HEK293 (cell line): Measurements from ENCODE around the gene PACRGL.

Experiments used
- CTCF ChIA-PET: fragments of 350-600 bp; formaldehyde crosslinking; extraction: SDS; loops from one replicate; lab custom pipeline; 2021; ENCODE audit warnings: antibody characterized with exemption; lab: Yijun Ruan, JAX
- POLR2A ChIA-PET: fragments of 300-600 bp; formaldehyde crosslinking; extraction: SDS; loops from one replicate; lab custom pipeline; 2020; ENCODE audit warnings: antibody characterized with exemption, inconsistent platforms; lab: Yijun Ruan, JAX
- H3K27ac ChIP-seq: fragments of 200-500 bp; sonication (Bioruptor generic); 2 replicates; pipeline ENCODE4 v1.5.1; 2014; ENCODE audit warnings: low read depth, low read length, control low read depth, inconsistent platforms; ENCODE audit errors: extremely low read depth
- H3K36me3 ChIP-seq, 2 experiments: fragments of 200-500 bp in 1 of 2; sonication (Bioruptor generic) in 1 of 2; 1 replicate in 1 of 2; 2 replicates in 1 of 2; pipeline ENCODE4 v1.5.1; 2014 to 2017; ENCODE audit warnings: inconsistent platforms in 2 of 2, low read length in 2 of 2; ENCODE audit not compliant: control insufficient read depth in 2 of 2, insufficient read depth in 1 of 2
- H3K4me1 ChIP-seq: fragments of 200-500 bp; sonication (Bioruptor generic); 2 replicates; pipeline ENCODE4 v1.5.1; 2014; ENCODE audit warnings: mild to moderate bottlenecking, low read length, inconsistent platforms; ENCODE audit not compliant: control insufficient read depth, insufficient read depth
- H3K4me3 ChIP-seq: 2 replicates; pipeline ENCODE4 v1.5.1; 2011; ENCODE audit warnings: low read depth, mild to moderate bottlenecking, control low read depth, low read length, moderate library complexity
- H3K9me3 ChIP-seq: fragments of 200-500 bp; sonication (Bioruptor generic); 2 replicates; pipeline ENCODE4 v1.5.1; 2014; ENCODE audit warnings: low read depth, low read length, inconsistent platforms; ENCODE audit not compliant: control insufficient read depth, insufficient read depth
- IKZF3 ChIP-seq: fragments of 450-650 bp; IDR thresholded peaks from 2 replicates; pipeline ENCODE4 v1.5.0; 2018; ENCODE audit warnings: missing biosample characterization, mild to moderate bottlenecking, missing genetic modification characterization, moderate library complexity
- ZIC2 ChIP-seq: fragments of 450-650 bp; formaldehyde crosslinking; IDR thresholded peaks from 2 replicates; pipeline ENCODE4 v1.5.1; 2016; ENCODE audit warnings: missing biosample characterization, missing genetic modification characterization
- ZNF10 ChIP-seq: fragments of 450-650 bp; formaldehyde crosslinking; IDR thresholded peaks from 2 replicates; pipeline ENCODE4 v1.5.1; 2017; ENCODE audit warnings: missing biosample characterization, missing genetic modification characterization
- ZNF132 ChIP-seq: fragments of 450-650 bp; formaldehyde crosslinking; IDR thresholded peaks from 2 replicates; pipeline ENCODE4 v1.5.1; 2017; ENCODE audit warnings: missing biosample characterization, missing genetic modification characterization, borderline replicate concordance
- ZNF133 ChIP-seq: fragments of 450-650 bp; formaldehyde crosslinking; IDR thresholded peaks from 2 replicates; pipeline ENCODE4 v1.5.1; 2016; ENCODE audit warnings: missing biosample characterization, missing genetic modification characterization
- ZNF214 ChIP-seq: fragments of 450-650 bp; formaldehyde crosslinking; IDR thresholded peaks from 2 replicates; pipeline ENCODE4 v1.5.1; 2017; ENCODE audit warnings: missing biosample characterization, mild to moderate bottlenecking, missing genetic modification characterization, borderline replicate concordance
- ZNF341 ChIP-seq: fragments of 450-650 bp; formaldehyde crosslinking; IDR thresholded peaks from 2 replicates; pipeline ENCODE4; 2016; ENCODE audit warnings: low read depth, missing biosample characterization, missing genetic modification characterization
- ZNF837 ChIP-seq: fragments of 450-650 bp; formaldehyde crosslinking; IDR thresholded peaks from 2 replicates; pipeline ENCODE4 v1.5.1; 2016; ENCODE audit warnings: missing biosample characterization, missing genetic modification characterization
- ZNF843 ChIP-seq: fragments of 450-650 bp; formaldehyde crosslinking; IDR thresholded peaks from 2 replicates; pipeline ENCODE4 v1.5.1; 2016; ENCODE audit warnings: missing biosample characterization, missing genetic modification characterization
- TF ChIP-seq, protein P1 (sequence below): fragments of 450-650 bp; formaldehyde crosslinking; IDR thresholded peaks from 2 replicates; pipeline ENCODE4 v1.5.1; 2016; ENCODE audit warnings: missing biosample characterization, missing genetic modification characterization
- TF ChIP-seq, protein P2 (sequence below): fragments of 450-650 bp; formaldehyde crosslinking; IDR thresholded peaks from 2 replicates; pipeline ENCODE4 v1.5.1; 2016; ENCODE audit warnings: missing biosample characterization, missing genetic modification characterization, low read depth
- TF ChIP-seq, protein P3 (sequence below): fragments of 450-650 bp; IDR thresholded peaks from 2 replicates; pipeline ENCODE4 v1.5.1; 2018; ENCODE audit warnings: missing biosample characterization, mild to moderate bottlenecking, missing genetic modification characterization
- TF ChIP-seq, protein P4 (sequence below): fragments of 450-650 bp; formaldehyde crosslinking; IDR thresholded peaks from 2 replicates; pipeline ENCODE4 v1.5.1; 2016; ENCODE audit warnings: missing biosample characterization, missing genetic modification characterization
- TF ChIP-seq, protein P5 (sequence below): fragments of 450-650 bp; formaldehyde crosslinking; IDR thresholded peaks from 2 replicates; pipeline ENCODE4 v1.5.1; 2016; ENCODE audit warnings: missing biosample characterization, missing genetic modification characterization
- TF ChIP-seq, protein P6 (sequence below): fragments of 450-650 bp; formaldehyde crosslinking; IDR thresholded peaks from 2 replicates; pipeline ENCODE4 v1.5.1; 2016; ENCODE audit warnings: missing biosample characterization, missing genetic modification characterization
- TF ChIP-seq, protein P7 (sequence below): fragments of 450-650 bp; formaldehyde crosslinking; IDR thresholded peaks from 2 replicates; pipeline ENCODE4 v1.5.1; 2016; ENCODE audit warnings: missing biosample characterization, missing genetic modification characterization, borderline replicate concordance
- TF ChIP-seq, protein P8 (sequence below): fragments of 450-650 bp; formaldehyde crosslinking; IDR thresholded peaks from 2 replicates; pipeline ENCODE4 v1.5.1; 2016; ENCODE audit warnings: missing biosample characterization, missing genetic modification characterization

Gene PACRGL

DNA sequence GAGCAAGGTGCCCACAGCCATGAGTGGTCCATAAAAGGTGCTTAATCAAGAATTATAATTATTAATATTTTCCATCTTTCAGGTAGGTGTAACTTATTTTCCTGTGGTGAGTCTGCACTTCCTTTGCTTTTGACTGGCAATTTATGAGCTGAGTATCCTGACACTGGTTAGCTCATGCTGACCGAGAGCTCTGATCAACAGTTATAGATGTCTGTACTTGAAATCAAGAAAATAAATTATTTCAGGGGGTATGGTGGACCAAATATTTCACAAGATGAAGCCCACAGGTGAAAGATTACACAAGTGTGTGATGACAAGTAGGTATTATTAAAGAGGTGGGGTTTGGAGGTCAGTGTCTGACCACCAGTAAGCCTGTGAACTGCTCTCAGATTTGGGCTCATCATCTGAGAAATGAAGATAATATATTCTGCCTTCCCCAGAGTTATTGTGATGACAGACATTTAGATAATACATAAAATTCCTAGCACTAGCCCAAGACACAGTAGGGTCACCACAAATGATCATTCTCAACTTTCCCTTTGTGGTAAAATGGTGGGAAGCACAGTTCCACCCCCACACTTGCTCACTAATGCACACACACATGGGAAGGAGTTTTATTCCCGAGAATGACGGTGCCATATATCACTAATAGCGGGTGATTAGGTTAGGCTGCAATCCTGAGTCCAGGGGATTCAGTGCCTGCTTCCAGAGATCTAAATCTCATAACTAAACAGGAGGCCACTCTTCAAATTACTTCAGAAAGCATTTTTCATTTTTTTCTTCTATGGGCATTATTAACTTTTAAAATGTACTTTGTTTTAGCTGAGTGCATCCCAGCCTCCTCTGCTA, 34.0 kb upstream of the PACRGL start:
- POLR2A ChIA-PET: no interaction called here
- no peak overlapping the region for H3K4me3 ChIP-seq
- CTCF ChIA-PET: interaction anchor here (0.6 to 0.7 kb wide), 2 partner anchors 13 to 1042 kb away, joined by 3 to 5 read pairs; no protein-coding TSS in a partner anchor
- H3K36me3 ChIP-seq: no peaks in the 10 kb centered on the region
- no peak overlapping the region for H3K27ac ChIP-seq
- no peaks in the 10 kb centered on the region for H3K9me3 ChIP-seq
- no peaks in the 10 kb centered on the region for H3K4me1 ChIP-seq
- TF ChIP-seq ZNF132 (tag by site-specific recombination) (no peak), IKZF3 (tag by site-specific recombination) (no peak), ZNF843 (no peak), ZNF214 (no peak), ZNF133 (tag by site-specific recombination) (no peak)
- TF ChIP-seq, protein P1, sequence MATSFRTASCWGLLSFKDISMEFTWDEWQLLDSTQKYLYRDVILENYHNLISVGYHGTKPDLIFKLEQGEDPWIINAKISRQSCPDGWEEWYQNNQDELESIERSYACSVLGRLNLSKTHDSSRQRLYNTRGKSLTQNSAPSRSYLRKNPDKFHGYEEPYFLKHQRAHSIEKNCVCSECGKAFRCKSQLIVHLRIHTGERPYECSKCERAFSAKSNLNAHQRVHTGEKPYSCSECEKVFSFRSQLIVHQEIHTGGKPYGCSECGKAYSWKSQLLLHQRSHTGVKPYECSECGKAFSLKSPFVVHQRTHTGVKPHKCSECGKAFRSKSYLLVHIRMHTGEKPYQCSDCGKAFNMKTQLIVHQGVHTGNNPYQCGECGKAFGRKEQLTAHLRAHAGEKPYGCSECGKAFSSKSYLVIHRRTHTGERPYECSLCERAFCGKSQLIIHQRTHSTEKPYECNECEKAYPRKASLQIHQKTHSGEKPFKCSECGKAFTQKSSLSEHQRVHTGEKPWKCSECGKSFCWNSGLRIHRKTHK: no peak
- TF ChIP-seq, protein P2, sequence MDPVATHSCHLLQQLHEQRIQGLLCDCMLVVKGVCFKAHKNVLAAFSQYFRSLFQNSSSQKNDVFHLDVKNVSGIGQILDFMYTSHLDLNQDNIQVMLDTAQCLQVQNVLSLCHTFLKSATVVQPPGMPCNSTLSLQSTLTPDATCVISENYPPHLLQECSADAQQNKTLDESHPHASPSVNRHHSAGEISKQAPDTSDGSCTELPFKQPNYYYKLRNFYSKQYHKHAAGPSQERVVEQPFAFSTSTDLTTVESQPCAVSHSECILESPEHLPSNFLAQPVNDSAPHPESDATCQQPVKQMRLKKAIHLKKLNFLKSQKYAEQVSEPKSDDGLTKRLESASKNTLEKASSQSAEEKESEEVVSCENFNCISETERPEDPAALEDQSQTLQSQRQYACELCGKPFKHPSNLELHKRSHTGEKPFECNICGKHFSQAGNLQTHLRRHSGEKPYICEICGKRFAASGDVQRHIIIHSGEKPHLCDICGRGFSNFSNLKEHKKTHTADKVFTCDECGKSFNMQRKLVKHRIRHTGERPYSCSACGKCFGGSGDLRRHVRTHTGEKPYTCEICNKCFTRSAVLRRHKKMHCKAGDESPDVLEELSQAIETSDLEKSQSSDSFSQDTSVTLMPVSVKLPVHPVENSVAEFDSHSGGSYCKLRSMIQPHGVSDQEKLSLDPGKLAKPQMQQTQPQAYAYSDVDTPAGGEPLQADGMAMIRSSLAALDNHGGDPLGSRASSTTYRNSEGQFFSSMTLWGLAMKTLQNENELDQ (tag by site-specific recombination): no peak
- TF ChIP-seq, protein P3, sequence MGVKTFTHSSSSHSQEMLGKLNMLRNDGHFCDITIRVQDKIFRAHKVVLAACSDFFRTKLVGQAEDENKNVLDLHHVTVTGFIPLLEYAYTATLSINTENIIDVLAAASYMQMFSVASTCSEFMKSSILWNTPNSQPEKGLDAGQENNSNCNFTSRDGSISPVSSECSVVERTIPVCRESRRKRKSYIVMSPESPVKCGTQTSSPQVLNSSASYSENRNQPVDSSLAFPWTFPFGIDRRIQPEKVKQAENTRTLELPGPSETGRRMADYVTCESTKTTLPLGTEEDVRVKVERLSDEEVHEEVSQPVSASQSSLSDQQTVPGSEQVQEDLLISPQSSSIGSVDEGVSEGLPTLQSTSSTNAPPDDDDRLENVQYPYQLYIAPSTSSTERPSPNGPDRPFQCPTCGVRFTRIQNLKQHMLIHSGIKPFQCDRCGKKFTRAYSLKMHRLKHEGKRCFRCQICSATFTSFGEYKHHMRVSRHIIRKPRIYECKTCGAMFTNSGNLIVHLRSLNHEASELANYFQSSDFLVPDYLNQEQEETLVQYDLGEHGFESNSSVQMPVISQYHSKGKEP (tag by site-specific recombination): no peak
- TF ChIP-seq, protein P4, sequence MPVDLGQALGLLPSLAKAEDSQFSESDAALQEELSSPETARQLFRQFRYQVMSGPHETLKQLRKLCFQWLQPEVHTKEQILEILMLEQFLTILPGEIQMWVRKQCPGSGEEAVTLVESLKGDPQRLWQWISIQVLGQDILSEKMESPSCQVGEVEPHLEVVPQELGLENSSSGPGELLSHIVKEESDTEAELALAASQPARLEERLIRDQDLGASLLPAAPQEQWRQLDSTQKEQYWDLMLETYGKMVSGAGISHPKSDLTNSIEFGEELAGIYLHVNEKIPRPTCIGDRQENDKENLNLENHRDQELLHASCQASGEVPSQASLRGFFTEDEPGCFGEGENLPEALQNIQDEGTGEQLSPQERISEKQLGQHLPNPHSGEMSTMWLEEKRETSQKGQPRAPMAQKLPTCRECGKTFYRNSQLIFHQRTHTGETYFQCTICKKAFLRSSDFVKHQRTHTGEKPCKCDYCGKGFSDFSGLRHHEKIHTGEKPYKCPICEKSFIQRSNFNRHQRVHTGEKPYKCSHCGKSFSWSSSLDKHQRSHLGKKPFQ (tag by site-specific recombination): no peak

DNA sequence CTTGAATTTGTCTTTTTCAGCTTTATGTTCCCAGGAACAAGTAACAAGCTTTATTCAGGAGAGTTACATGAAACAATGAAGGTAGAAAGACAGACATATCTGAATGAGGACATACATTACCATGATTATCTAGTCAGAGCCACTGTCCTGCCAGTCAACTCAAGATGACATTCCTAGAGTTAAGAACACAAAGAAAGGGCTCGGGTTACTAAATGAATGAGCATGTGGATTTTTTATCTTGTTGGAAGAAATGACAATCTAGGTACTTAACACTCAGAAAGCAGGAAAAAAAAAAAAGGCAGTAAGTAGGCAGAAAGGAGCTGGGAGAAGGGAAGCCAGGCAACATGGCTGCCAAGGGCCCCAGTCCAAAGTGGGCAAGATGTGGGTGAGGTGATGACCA, 28.0 kb upstream of the PACRGL start:
- POLR2A ChIA-PET: no interaction called here
- Histone ChIP-seq H3K4me1 (no peaks in the 10 kb centered on the region), H3K27ac (no peak overlapping the region), H3K9me3 (no peaks in the 10 kb centered on the region), H3K4me3 (no peak overlapping the region), H3K36me3 (no peaks in the 10 kb centered on the region)
- CTCF ChIA-PET: interaction anchor here (1.5 kb wide), 1 partner anchor 12 kb away, joined by 5 read pairs; no protein-coding TSS in a partner anchor
- TF ChIP-seq ZNF132 (tag by site-specific recombination): no peak
- TF ChIP-seq, protein P3 (tag by site-specific recombination): no peak
- TF ChIP-seq, protein P5, sequence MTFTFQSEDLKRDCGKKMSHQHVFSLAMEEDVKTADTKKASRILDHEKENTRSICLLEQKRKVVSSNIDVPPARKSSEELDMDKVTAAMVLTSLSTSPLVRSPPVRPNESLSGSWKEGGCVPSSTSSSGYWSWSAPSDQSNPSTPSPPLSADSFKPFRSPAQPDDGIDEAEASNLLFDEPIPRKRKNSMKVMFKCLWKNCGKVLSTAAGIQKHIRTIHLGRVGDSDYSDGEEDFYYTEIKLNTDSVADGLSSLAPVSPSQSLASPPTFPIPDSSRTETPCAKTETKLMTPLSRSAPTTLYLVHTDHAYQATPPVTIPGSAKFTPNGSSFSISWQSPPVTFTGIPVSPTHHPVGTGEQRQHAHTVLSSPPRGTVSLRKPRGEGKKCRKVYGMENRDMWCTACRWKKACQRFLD (tag by site-specific recombination): no peak
- no peak for TF ChIP-seq ZIC2
- TF ChIP-seq, protein P6, sequence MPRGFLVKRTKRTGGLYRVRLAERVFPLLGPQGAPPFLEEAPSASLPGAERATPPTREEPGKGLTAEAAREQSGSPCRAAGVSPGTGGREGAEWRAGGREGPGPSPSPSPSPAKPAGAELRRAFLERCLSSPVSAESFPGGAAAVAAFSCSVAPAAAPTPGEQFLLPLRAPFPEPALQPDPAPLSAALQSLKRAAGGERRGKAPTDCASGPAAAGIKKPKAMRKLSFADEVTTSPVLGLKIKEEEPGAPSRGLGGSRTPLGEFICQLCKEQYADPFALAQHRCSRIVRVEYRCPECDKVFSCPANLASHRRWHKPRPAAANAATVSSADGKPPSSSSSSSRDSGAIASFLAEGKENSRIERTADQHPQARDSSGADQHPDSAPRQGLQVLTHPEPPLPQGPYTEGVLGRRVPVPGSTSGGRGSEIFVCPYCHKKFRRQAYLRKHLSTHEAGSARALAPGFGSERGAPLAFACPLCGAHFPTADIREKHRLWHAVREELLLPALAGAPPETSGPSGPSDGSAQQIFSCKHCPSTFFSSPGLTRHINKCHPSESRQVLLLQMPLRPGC (tag by site-specific recombination): no peak
- TF ChIP-seq, protein P7, sequence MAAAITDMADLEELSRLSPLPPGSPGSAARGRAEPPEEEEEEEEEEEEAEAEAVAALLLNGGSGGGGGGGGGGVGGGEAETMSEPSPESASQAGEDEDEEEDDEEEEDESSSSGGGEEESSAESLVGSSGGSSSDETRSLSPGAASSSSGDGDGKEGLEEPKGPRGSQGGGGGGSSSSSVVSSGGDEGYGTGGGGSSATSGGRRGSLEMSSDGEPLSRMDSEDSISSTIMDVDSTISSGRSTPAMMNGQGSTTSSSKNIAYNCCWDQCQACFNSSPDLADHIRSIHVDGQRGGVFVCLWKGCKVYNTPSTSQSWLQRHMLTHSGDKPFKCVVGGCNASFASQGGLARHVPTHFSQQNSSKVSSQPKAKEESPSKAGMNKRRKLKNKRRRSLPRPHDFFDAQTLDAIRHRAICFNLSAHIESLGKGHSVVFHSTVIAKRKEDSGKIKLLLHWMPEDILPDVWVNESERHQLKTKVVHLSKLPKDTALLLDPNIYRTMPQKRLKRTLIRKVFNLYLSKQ (tag by site-specific recombination): no peak
- TF ChIP-seq ZNF837 (tag by site-specific recombination): no peak
- no peak for TF ChIP-seq ZNF10
- no peak for TF ChIP-seq ZNF341 (tag by site-specific recombination)
- TF ChIP-seq, protein P8, sequence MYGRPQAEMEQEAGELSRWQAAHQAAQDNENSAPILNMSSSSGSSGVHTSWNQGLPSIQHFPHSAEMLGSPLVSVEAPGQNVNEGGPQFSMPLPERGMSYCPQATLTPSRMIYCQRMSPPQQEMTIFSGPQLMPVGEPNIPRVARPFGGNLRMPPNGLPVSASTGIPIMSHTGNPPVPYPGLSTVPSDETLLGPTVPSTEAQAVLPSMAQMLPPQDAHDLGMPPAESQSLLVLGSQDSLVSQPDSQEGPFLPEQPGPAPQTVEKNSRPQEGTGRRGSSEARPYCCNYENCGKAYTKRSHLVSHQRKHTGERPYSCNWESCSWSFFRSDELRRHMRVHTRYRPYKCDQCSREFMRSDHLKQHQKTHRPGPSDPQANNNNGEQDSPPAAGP (tag by site-specific recombination): no peak
